Testis (tissue), 3 donors: ENCODE data around the gene TTC28. TPM values are rescaled to one million over a fixed set of nuclear protein-coding genes. Genes with fewer than 3 reads are reported as not detected.
"Not testable (repeated sequence)": the region's sequence is repeated elsewhere in the genome, so short reads cannot be mapped to it uniquely, and the experiment has no call there.

ENCODE experiments used
- DNase-seq: peaks from one replicate; pipeline ENCODE4 v3.0.0-alpha.2; 2019
- H3K27ac ChIP-seq, 2 donors: fragments of 200-600 bp; sonication (generic); one replicate each; pipeline ENCODE4 v1.5.1; 2019
- H3K27me3 ChIP-seq: fragments of 200-600 bp; sonication (generic); one replicate; pipeline ENCODE4 v1.5.1; 2019
- H3K36me3 ChIP-seq: fragments of 200-600 bp; sonication (generic); one replicate; pipeline ENCODE4 v1.5.1; 2017; ENCODE audit warnings: low read depth; ENCODE audit errors: missing control alignments
- H3K4me1 ChIP-seq: fragments of 200-600 bp; sonication (generic); one replicate; pipeline ENCODE4 v1.5.1; 2019
- H3K4me3 ChIP-seq, 2 donors: fragments of 200-600 bp; sonication (generic); one replicate each; pipeline ENCODE4 v1.5.1; 2017 to 2019
- H3K9me3 ChIP-seq: fragments of 200-600 bp; sonication (generic); one replicate; pipeline ENCODE4 v1.5.1; 2017
- CTCF ChIP-seq, 3 experiments: fragments of 450-650 bp in 2 of 3; fragments of 200-600 bp in 1 of 3; sonication (generic) in 1 of 3; IDR thresholded peaks; one replicate each; pipeline ENCODE4 v1.5.1; 2016 to 2019; ENCODE audit warnings: antibody characterized with exemption in 3 of 3, mild to moderate bottlenecking in 2 of 3, moderate library complexity in 1 of 3
- POLR2A ChIP-seq: fragments of 450-650 bp; IDR thresholded peaks from one replicate; pipeline ENCODE4 v1.6.1; 2017; ENCODE audit warnings: antibody characterized with exemption, mild to moderate bottlenecking, moderate library complexity
- WGBS, 2 donors: methylation state at CpG; one replicate each; pipeline ENCODE4 v1.1.5; 2018; 5-methylcytosine and 5-hydroxymethylcytosine counted together
- intact Hi-C: fragments of 100-400 bp; cut with DNase I; formaldehyde crosslinking; loops from one replicate; pipeline ENCODE4 v1.15.1; 2023; ENCODE audit warnings: low total_unique reads
- polyA plus RNA-seq: library from polyadenylated mRNA; stranded (reverse); fragments of 350-450 nt; fragmentation: Illumina TruSeq; extraction: RNeasy Lipid Tissue Mini Kit (QIAGEN cat#74804); gene quantifications from one replicate; pipeline ENCODE4 v1.2.3, GENCODE V29; 2014; ENCODE audit warnings: low read depth, low replicate concordance; ENCODE audit not compliant: insufficient read depth
- total RNA-seq, 2 donors: library from RNA; depleted of rRNA; stranded (reverse); fragments of >200 nt; gene quantifications; one replicate each; pipeline ENCODE4 v1.2.3, GENCODE V29; 2016

Gene TTC28
- total and polyA plus RNA-seq, 3 donors from 2014 or later: 29.4 to 121 (median 75.5) TPM

GRCh38 chr22:28172892-28173670, 506.6 kb downstream of the TTC28 start:
- WGBS, 2 donors: 68 to 69% methylated on average over 4 of the region's 4 CpGs
- DNase-seq: no peak

GRCh38 chr22:28171712-28172111, 507.9 kb downstream of the TTC28 start:
- intact Hi-C loops: no loop called here

More at GRCh38 chr22:28172892-28173670, 506.6 kb downstream of the TTC28 start:
- no peaks in the 10 kb centered on the region for H3K36me3 ChIP-seq
- no peak for TF ChIP-seq CTCF (IDR thresholded peaks at IDR 0.05)
- TF ChIP-seq POLR2A: no peak
- no peak overlapping the region for H3K27ac ChIP-seq
- no peak overlapping the region for H3K4me3 ChIP-seq
- no peaks in the 10 kb centered on the region for H3K9me3 ChIP-seq
- intact Hi-C loops: no loop called here
- no peaks in the 10 kb centered on the region for H3K4me1 ChIP-seq
- no peaks in the 10 kb centered on the region for H3K27me3 ChIP-seq

GRCh38 chr22:28171115-28171514, 508.5 kb downstream of the TTC28 start:
- no peak overlapping the region for H3K27ac ChIP-seq
- no peak for DNase-seq
- H3K9me3 ChIP-seq: no peaks in the 10 kb centered on the region
- H3K4me1 ChIP-seq: no peaks in the 10 kb centered on the region
- 57 to 62% methylated on average over 2 of the region's 2 CpGs for WGBS, 2 donors
- intact Hi-C loops: no loop called here
- TF ChIP-seq POLR2A (no peak), CTCF (IDR thresholded peaks at IDR 0.05) (no peak)
- H3K36me3 ChIP-seq: no peaks in the 10 kb centered on the region
- H3K4me3 ChIP-seq: no peak overlapping the region
- no peaks in the 10 kb centered on the region for H3K27me3 ChIP-seq

More at GRCh38 chr22:28171712-28172111, 507.9 kb downstream of the TTC28 start:
- Histone ChIP-seq H3K36me3 (no peaks in the 10 kb centered on the region), H3K4me1 (no peaks in the 10 kb centered on the region), H3K27me3 (no peaks in the 10 kb centered on the region), H3K27ac (no peak overlapping the region), H3K4me3 (no peak overlapping the region), H3K9me3 (no peaks in the 10 kb centered on the region)
- TF ChIP-seq POLR2A (no peak), CTCF (IDR thresholded peaks at IDR 0.05) (no peak)
- no peak for DNase-seq

GRCh38 chr22:28169314-28169713, 510.3 kb downstream of the TTC28 start:
- H3K4me1 ChIP-seq, H3K9me3 ChIP-seq, H3K27ac ChIP-seq, H3K4me3 ChIP-seq, H3K27me3 ChIP-seq, DNase-seq, intact Hi-C loops, H3K36me3 ChIP-seq: not testable (repeated sequence)
- 92 to 98% methylated on average over 2 of the region's 2 CpGs for WGBS, 2 donors

GRCh38 chr22:28155808-28156207, 523.8 kb downstream of the TTC28 start:
- Histone ChIP-seq H3K27me3 (no peaks in the 10 kb centered on the region), H3K36me3 (no peaks in the 10 kb centered on the region), H3K9me3 (no peaks in the 10 kb centered on the region), H3K4me3 (no peak overlapping the region), H3K27ac (no peak overlapping the region), H3K4me1 (no peaks in the 10 kb centered on the region)
- DNase-seq: no peak
- intact Hi-C loops: no loop called here
- TF ChIP-seq CTCF (IDR thresholded peaks at IDR 0.05) (no peak), POLR2A (no peak)
